ENCODE data around the gene NR1H4. TPM values are rescaled to one million over a fixed set of nuclear protein-coding genes. Genes with fewer than 3 reads are reported as not detected.

NR1H4 gene
- total RNA-seq, 1 experiment from 2014 or later = not detected

- H3K4me1 Mint-ChIP-seq (ENCODE audit: low read depth, unreplicated experiment) = no peaks in the 10 kb centered on the region
- no peak overlapping the region for H3K4me3 ChIP-seq (ENCODE audit: low read depth, low read length)
- ChIA-PET CTCF (no interaction called here), POLR2A (no interaction called here)
- no peaks in the 10 kb centered on the region for H3K27me3 ChIP-seq (replicated peaks; ENCODE audit: control insufficient read depth, insufficient read depth, low read length)
- BruUV-seq (replicated peaks) = no TSS peak
- intact Hi-C loops (cut with micrococcal nuclease; ENCODE audit: unreplicated experiment) = loop anchor here (5.0 kb wide), 1 partner anchor 69 kb away; no protein-coding TSS in a partner anchor
- TF ChIP-seq CTCF (IDR thresholded peaks at IDR 0.05; ENCODE audit: insufficient read depth in 1 of 2, low read depth in 1 of 2, low read length in 1 of 2, severe bottlenecking in 1 of 2, unreplicated experiment in 1 of 2) = no peak
- H3K9me3 Mint-ChIP-seq (ENCODE audit: unreplicated experiment) = no peaks in the 10 kb centered on the region
- H3K4me1 ChIP-seq = no peaks in the 10 kb centered on the region
- no peaks in the 10 kb centered on the region for H3K9me3 ChIP-seq
- H3K36me3 Mint-ChIP-seq (ENCODE audit: insufficient read depth, unreplicated experiment) = no peaks in the 10 kb centered on the region
- no peak overlapping the region for H3K4me3 Mint-ChIP-seq (ENCODE audit: unreplicated experiment)
- no peaks in the 10 kb centered on the region for H3K27me3 Mint-ChIP-seq (ENCODE audit: insufficient read depth, unreplicated experiment)
- H3K27ac Mint-ChIP-seq (ENCODE audit: unreplicated experiment) = no peak overlapping the region
- no peak for DNase-seq
- no peaks in the 10 kb centered on the region for H3K36me3 ChIP-seq (ENCODE audit: control insufficient read depth, insufficient read depth, low read length)
Observed at GRCh38 chr12:100461330-100461973, 12.2 kb upstream of the NR1H4 start.

- no peak for DNase-seq
- Mint-ChIP-seq H3K27me3 (ENCODE audit: insufficient read depth, unreplicated experiment) (no peaks in the 10 kb centered on the region), H3K4me1 (ENCODE audit: low read depth, unreplicated experiment) (no peaks in the 10 kb centered on the region), H3K36me3 (ENCODE audit: insufficient read depth, unreplicated experiment) (no peaks in the 10 kb centered on the region), H3K9me3 (ENCODE audit: unreplicated experiment) (no peaks in the 10 kb centered on the region), H3K4me3 (ENCODE audit: unreplicated experiment) (no peak overlapping the region), H3K27ac (ENCODE audit: unreplicated experiment) (no peak overlapping the region)
- H3K4me1 ChIP-seq = no peaks in the 10 kb centered on the region
- no peak for TF ChIP-seq CTCF (IDR thresholded peaks at IDR 0.05; ENCODE audit: insufficient read depth in 1 of 2, low read depth in 1 of 2, low read length in 1 of 2, severe bottlenecking in 1 of 2, unreplicated experiment in 1 of 2)
- H3K27me3 ChIP-seq (replicated peaks; ENCODE audit: control insufficient read depth, insufficient read depth, low read length) = no peaks in the 10 kb centered on the region
- intact Hi-C loops (cut with micrococcal nuclease; ENCODE audit: unreplicated experiment) = loop anchor here (5.0 kb wide), 1 partner anchor 71 kb away; no protein-coding TSS in a partner anchor
- H3K9me3 ChIP-seq = no peaks in the 10 kb centered on the region
- CTCF ChIA-PET = no interaction called here
- no peak overlapping the region for H3K4me3 ChIP-seq (ENCODE audit: low read depth, low read length)
- H3K36me3 ChIP-seq (ENCODE audit: control insufficient read depth, insufficient read depth, low read length) = no peaks in the 10 kb centered on the region
- POLR2A ChIA-PET = no interaction called here
- BruUV-seq (replicated peaks) = no TSS peak
Observed at GRCh38 chr12:100463661-100464060, 10.0 kb upstream of the NR1H4 start.

DNA sequence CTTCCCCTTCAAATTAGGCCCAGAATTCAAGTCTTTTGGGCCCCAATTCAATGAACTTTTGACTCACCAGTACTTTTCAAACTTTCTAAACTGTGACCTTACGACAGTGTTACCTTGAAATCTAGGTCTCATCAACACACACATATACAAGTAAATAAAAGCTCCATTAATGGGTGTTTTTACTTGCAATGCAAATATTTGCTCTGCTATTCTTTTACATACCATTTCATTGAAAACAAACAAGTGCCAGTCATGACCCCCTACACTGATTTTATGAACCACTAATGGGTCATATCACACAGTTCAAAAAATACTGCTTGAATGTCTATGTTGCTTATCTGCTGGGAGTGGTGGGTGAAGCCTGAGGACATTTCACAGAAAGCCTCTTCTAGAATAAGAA is 9.1 kb upstream of the NR1H4 start:
- no peak overlapping the region for H3K27ac Mint-ChIP-seq (ENCODE audit: unreplicated experiment)
- no peaks in the 10 kb centered on the region for H3K36me3 Mint-ChIP-seq (ENCODE audit: insufficient read depth, unreplicated experiment)
- ChIA-PET POLR2A (no interaction called here), CTCF (no interaction called here)
- Histone ChIP-seq H3K9me3 (no peaks in the 10 kb centered on the region), H3K4me3 (ENCODE audit: low read depth, low read length) (no peak overlapping the region), H3K27me3 (replicated peaks; ENCODE audit: control insufficient read depth, insufficient read depth, low read length) (no peaks in the 10 kb centered on the region), H3K36me3 (ENCODE audit: control insufficient read depth, insufficient read depth, low read length) (no peaks in the 10 kb centered on the region), H3K4me1 (no peaks in the 10 kb centered on the region)
- DNase-seq = no peak
- H3K4me1 Mint-ChIP-seq (ENCODE audit: low read depth, unreplicated experiment) = no peaks in the 10 kb centered on the region
- intact Hi-C loops (cut with micrococcal nuclease; ENCODE audit: unreplicated experiment) = loop anchor here (5.0 kb wide), 1 partner anchor 72 kb away; no protein-coding TSS in a partner anchor
- H3K4me3 Mint-ChIP-seq (ENCODE audit: unreplicated experiment) = no peak overlapping the region
- no TSS peak for BruUV-seq (replicated peaks)
- peaks cover 2% of the 10 kb centered on the region for H3K9me3 Mint-ChIP-seq (ENCODE audit: unreplicated experiment)
- no peak for TF ChIP-seq CTCF (IDR thresholded peaks at IDR 0.05; ENCODE audit: insufficient read depth in 1 of 2, low read depth in 1 of 2, low read length in 1 of 2, severe bottlenecking in 1 of 2, unreplicated experiment in 1 of 2)
- no peaks in the 10 kb centered on the region for H3K27me3 Mint-ChIP-seq (ENCODE audit: insufficient read depth, unreplicated experiment)

Data from Caco-2 (cell line).